ENCODE data around the gene NADK2.

The NADK2 gene

GRCh38 chr5:36160617-36161016 lies 81.1 kb downstream of the NADK2 start:
- DNase-seq, result no peak

- DNase-seq, result no peak
These were observed 83.6 kb downstream of the NADK2 start for GRCh38 chr5:36158144-36158543.

- no peak for DNase-seq
These were observed 85.1 kb downstream of the NADK2 start for GRCh38 chr5:36156619-36157018.

- no peak for DNase-seq
These were observed 85.6 kb downstream of the NADK2 start for GRCh38 chr5:36156121-36156601.

- no peak for DNase-seq
These were observed 86.4 kb downstream of the NADK2 start for GRCh38 chr5:36155291-36155690.

- DNase-seq, result no peak
These were observed 88.0 kb downstream of the NADK2 start for GRCh38 chr5:36153726-36154125.

GRCh38 chr5:36153298-36153677 lies 88.4 kb downstream of the NADK2 start:
- no peak for DNase-seq

GRCh38 chr5:36152324-36153297 lies 89.1 kb downstream of the NADK2 start:
- peak in 1 of 2 experiments; percentile 6 for DNase-seq

- peak; percentile 100 for DNase-seq
These were observed 90.0 kb downstream of the NADK2 start, which contains the start of the genes LMBRD2 and SKP2 for GRCh38 chr5:36151434-36152323. LMBRD2 (minus strand) TSS chr5:36151887; CDS start chr5:36143349, 8,538 bp downstream. SKP2 (plus strand) TSS chr5:36152111; CDS start chr5:36152263, 152 bp downstream.

- DNase-seq, result peak; percentile 29 to 52
These were observed 90.9 kb downstream of the NADK2 start for GRCh38 chr5:36150676-36151433.

GRCh38 chr5:36147681-36148080 lies 94.0 kb downstream of the NADK2 start:
- DNase-seq, result no peak

GRCh38 chr5:36146390-36146789 lies 95.3 kb downstream of the NADK2 start:
- no peak for DNase-seq

GRCh38 chr5:36145311-36145710 lies 96.4 kb downstream of the NADK2 start:
- no peak for DNase-seq
